Stimulated activated CD8-positive, alpha-beta memory T cell treated with anti-CD3 and anti-CD28 coated beads, Interleukin-7, amount 100 ng/mL, for 24 hours (primary cell): Measurements from ENCODE around the gene LPIN3.

Source experiments
- DNase-seq: peaks from one replicate; pipeline ENCODE4 v3.0.0-alpha.2; 2020; ENCODE audit warnings: low read depth

The LPIN3 gene

DNA sequence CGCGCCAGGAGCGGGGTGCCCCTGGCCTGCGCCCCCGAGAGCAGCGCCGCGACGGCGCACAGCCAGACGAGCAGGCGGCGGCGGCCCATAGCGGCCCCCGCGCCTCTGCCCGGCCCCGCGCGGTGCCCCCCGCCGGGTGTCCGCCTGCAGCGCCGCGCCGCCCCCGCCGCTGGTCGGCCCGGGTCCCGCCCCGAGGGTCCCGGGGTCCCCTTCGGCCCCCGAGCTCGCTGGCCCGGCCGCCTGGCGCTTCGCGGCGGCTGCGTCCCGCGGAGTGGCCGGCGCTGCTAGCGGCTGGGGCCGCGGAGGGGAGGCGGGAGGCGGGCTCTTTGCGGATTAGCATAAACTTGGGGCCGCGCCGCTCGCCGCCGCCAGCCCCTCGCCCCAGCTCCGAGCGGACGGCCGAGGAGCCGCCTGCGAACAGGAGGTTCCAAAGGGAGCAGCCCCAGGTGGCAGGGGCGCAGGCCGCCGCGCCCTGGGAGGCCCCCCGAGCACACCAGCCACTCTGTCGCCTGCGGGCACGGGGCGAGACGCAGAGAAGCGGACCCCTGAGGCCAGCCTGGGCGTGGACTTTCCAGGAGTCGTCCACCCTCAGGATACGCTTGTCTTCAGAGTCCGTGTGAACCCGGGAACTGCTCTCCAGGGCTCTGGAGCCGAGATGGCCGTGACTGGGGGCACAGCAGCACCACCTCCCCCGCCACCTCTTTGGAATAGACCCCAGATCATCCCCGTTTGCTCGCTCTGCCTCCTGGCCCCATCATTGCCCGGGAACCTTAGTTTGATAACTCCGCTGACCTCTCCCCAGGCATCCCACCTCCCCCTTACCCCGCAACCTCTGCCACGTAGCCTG is 26.1 kb downstream of the LPIN3 start, which contains the start of gene EMILIN3:
Gene EMILIN3 (minus strand): TSS at position 273 of the 847 bp plus-strand sequence. CDS start 184 bp downstream, at position 89.
- DNase-seq: no peak

- DNase-seq: no peak
Measured at GRCh38 chr20:41367393-41367695, 26.7 kb downstream of the LPIN3 start.

DNA sequence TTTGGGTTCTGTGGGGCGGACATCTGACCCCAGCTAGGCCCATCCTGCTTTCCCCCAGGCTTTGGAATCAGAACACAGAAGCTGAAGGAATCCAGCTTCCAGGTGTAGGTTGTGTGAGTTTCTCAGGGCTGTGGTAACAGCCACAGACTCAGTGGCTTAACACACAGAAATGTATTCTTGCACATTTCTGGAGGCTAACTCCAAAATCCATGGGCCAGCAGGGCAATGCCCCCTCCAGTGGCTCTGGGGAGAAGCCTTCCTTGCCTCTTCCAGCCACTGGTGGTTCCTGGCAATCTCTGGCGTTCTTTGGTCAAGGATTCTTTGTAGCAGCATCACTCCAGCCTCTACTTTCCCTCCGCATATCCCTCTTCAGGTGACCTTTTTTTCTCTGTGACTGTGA is 27.3 kb downstream of the LPIN3 start:
- DNase-seq: no peak

DNA sequence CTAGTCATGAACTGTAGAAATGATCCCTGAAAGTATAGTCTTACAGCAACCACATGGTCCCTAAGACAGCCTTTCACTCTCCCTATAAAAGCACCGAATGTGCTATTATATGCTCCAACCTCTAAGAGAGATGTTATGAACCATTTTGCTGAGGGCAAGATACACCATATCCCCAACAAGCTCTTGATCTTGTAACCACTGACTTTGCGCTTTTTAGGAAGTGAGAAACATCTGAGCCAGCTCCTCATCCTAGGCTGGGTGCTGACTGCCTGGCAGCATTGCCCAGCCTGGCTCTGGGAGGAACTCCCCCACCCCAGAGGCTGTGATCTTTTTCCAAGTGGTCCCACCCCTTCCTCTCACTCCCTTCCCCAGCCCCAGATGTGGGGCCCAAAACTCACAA is 29.1 kb downstream of the LPIN3 start:
- no peak for DNase-seq

- no peak for DNase-seq
Measured at GRCh38 chr20:41370176-41370575, 29.6 kb downstream of the LPIN3 start.

DNA sequence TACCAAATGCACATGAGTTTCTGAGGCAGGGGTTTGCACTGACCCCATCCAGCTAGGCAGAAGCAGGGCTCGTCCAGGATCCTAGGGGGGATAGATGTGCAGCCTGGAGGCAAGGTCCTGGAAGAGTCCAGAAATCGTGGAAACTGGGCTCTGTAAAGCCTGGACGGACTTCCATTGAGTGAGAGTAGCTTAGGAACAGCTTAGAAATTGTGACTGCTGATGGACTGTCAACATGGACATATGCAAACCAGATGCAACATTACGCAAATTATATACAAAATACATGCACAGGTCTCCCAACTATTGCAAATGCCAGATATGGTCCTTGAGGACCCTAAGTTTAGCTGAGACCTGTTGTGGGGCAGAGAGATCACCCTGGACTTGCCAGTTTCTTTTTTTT is 30.8 kb downstream of the LPIN3 start:
- no peak for DNase-seq

GRCh38 chr20:41373251-41373783 is 32.7 kb downstream of the LPIN3 start:
- no peak for DNase-seq

DNA sequence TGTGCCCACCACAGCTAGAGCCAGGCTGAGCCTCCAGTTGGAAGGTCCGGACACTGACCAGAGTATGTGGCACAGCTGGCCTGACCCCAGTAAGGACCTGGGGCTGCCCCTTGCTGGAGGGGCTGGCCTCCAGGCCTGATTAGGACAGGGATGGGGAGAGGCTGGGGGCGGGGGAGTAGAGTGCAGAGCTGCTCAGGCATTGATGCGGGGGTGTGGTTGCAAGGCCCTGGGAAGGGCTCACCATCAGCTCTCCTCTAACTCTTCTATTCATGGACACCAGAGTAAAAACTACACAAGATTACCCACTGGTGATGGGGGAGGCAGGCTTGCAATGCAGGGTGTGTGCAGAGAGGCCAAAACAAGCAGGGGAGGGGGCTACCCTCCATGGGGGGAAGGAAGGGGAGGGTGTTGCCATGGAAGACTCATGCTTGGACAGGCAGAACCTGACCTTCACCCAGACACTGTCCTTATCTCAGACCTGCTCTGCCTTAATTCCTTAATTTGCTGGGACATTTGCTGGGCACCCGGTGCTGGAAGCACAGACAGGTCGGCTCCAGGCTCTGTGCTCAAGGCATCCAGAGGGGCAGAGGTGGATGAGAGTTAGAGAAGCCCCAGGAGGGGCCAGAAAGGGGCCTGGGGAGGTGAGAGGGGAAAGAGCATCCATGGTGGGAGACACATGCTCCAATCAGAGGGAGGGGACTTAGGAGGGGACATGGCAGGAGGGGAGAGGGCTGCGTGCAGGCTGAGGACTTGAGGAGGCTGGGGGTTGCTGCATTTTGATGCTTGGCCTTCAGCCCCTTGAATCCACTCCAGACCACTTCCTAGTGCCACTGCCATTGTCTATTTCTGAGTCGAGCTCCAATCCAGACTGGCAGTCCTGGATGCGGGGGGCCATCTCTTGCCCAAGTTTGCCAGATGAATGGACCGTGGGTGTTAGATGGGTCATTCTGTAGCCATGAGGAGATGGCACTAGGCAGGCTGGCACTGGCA is 33.6 kb downstream of the LPIN3 start:
- DNase-seq: no peak

GRCh38 chr20:41375846-41376245 is 35.2 kb downstream of the LPIN3 start:
- DNase-seq: no peak

- no peak for DNase-seq
Measured at GRCh38 chr20:41376349-41376748, 35.7 kb downstream of the LPIN3 start.

DNA sequence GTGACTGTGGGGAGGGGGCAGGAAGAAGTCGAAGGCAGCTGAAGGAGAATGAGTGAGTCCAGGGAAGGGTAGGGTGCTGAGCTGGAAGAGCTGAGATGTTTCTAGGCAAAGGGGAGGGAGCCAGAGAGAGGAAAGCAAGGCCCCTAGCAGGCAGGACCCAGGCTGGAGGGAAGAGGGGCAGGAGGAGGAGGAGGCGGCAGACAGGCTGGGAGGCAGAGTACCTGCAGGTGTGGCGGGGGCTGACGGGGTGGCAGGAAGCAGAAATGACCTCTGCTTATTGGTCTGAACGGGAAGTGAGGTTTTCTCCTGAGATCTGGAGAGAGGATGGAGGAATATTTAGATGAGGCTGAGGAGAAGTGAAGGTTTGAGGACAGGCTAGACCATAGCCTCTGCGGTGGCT is 36.7 kb downstream of the LPIN3 start:
- DNase-seq: no peak

DNA sequence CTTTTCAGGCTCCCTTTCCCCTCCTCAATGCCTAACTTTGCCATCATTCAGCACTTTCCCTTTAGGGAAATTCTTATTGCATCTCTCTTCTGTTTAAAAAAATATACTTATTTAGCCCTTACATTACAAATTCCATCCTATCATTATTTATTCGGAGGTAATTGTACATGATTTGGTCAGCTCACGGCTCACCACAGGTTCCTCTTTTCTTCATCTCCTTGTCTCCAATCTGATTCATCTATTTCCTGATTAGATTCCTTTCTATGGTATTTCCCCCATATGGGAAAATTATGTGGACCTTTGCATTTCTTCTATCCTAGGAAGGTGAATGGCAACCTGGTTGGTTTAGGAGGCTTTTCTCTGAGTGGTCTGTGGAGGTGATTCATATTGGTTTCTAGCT is 38.9 kb downstream of the LPIN3 start:
- no peak for DNase-seq

DNA sequence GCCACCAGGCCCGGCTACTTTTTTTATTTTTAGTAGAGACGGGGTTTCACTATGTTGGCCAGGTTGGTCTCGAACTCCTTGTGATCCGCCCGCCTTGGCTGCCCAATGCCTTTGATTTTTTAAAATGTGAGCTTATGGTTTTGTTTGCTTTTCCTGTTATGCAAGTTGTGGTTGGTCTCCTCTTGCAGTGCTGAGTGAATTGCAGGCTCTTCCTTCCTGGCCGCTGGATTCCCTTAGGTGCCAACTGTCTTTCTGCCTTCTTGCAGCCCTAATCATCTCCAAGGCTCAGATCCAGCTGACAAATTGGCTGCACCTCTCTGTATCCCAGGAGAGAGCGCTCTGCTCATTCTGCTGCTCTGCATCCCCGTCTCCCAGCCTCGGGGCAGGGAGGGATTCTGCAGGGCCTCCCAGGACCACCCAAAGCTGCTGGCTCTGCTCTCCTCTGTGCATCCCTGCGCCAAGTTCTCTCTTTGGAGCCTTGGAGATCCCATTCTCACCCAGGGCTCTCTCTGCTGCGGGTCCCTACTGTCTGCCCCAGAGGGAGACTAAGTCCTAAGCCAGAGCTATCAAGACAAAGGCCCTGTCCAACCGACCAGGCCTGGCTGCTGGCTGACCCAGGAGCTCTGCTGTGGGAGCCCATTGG is 40.1 kb downstream of the LPIN3 start:
- no peak for DNase-seq

GRCh38 chr20:41382791-41383305 is 42.2 kb downstream of the LPIN3 start:
- no peak for DNase-seq

GRCh38 chr20:41386502-41387427 is 46.1 kb downstream of the LPIN3 start:
- DNase-seq: no peak

GRCh38 chr20:41387444-41387851 is 46.8 kb downstream of the LPIN3 start:
- DNase-seq: no peak

GRCh38 chr20:41390889-41391288 is 50.3 kb downstream of the LPIN3 start:
- no peak for DNase-seq

GRCh38 chr20:41391587-41392001 is 51.0 kb downstream of the LPIN3 start:
- DNase-seq: no peak

GRCh38 chr20:41392295-41392694 is 51.7 kb downstream of the LPIN3 start:
- no peak for DNase-seq

- DNase-seq: no peak
Measured at GRCh38 chr20:41392871-41393704, 52.5 kb downstream of the LPIN3 start.
